ENCODE results near the gene CTDSP2. TPM values are rescaled to one million over a fixed set of nuclear protein-coding genes. Genes with fewer than 3 reads are reported as not detected.
A peak's percentile ranks its signal among the peaks of the same experiment; 100 is the strongest.

CTDSP2 gene
- total RNA-seq, 2 donors from 2014 or later: 170 to 222 TPM

GRCh38 chr12:57845478-57846284 lies 848 bp downstream of the CTDSP2 start:
- ATAC-seq (ENCODE audit: insufficient number of reproducible peaks, low FRiP score, low read depth): peak; percentile 5
- Histone ChIP-seq H3K36me3 (no peaks in the 10 kb centered on the region), H3K27me3 (replicated peaks; ENCODE audit: insufficient read depth) (no peaks in the 10 kb centered on the region), H3K4me3 (peak overlapping the region; percentile 98), H3K27ac (peak overlapping the region; percentile 100), H3K4me1 (ENCODE audit: control insufficient read depth in 1 of 2, low read depth in 2 of 2) (peaks cover 45 to 55% of the 10 kb centered on the region in 2 donors), H3K9me3 (no peaks in the 10 kb centered on the region)
- DNase-seq (ENCODE audit: low spot score): no peak
- TF ChIP-seq CTCF (IDR thresholded peaks at IDR 0.05): no peak

GRCh38 chr12:57844709-57845477 lies 1.6 kb downstream of the CTDSP2 start:
- no peaks in the 10 kb centered on the region for H3K36me3 ChIP-seq
- peak overlapping the region; percentile 100 for H3K27ac ChIP-seq
- peak; percentile 73 for DNase-seq (ENCODE audit: low spot score)
- ATAC-seq (ENCODE audit: insufficient number of reproducible peaks, low FRiP score, low read depth): peak; percentile 46
- H3K4me1 ChIP-seq (ENCODE audit: control insufficient read depth in 1 of 2, low read depth in 2 of 2): peaks cover 49 to 55% of the 10 kb centered on the region in 2 donors
- H3K27me3 ChIP-seq (replicated peaks; ENCODE audit: insufficient read depth): no peaks in the 10 kb centered on the region
- H3K4me3 ChIP-seq: peak overlapping the region; percentile 98
- no peak for TF ChIP-seq CTCF (IDR thresholded peaks at IDR 0.05)
- H3K9me3 ChIP-seq: no peaks in the 10 kb centered on the region

- H3K4me1 ChIP-seq (ENCODE audit: control insufficient read depth in 1 of 2, low read depth in 2 of 2): peaks cover 69 to 71% of the 10 kb centered on the region in 2 donors
- ATAC-seq (ENCODE audit: insufficient number of reproducible peaks, low FRiP score, low read depth): no peak
- no peak for TF ChIP-seq CTCF (IDR thresholded peaks at IDR 0.05)
- DNase-seq (ENCODE audit: low spot score): no peak
- no peaks in the 10 kb centered on the region for H3K9me3 ChIP-seq
- no peaks in the 10 kb centered on the region for H3K27me3 ChIP-seq (replicated peaks; ENCODE audit: insufficient read depth)
- peak overlapping the region; percentile 98 for H3K4me3 ChIP-seq
- peak overlapping the region; percentile 100 for H3K27ac ChIP-seq
- no peaks in the 10 kb centered on the region for H3K36me3 ChIP-seq
Measured at GRCh38 chr12:57842342-57843294, 3.9 kb downstream of the CTDSP2 start.

- H3K27me3 ChIP-seq (replicated peaks; ENCODE audit: insufficient read depth): no peaks in the 10 kb centered on the region
Measured at GRCh38 chr12:57841445-57841844, 5.1 kb downstream of the CTDSP2 start.

More at GRCh38 chr12:57841445-57841844, 5.1 kb downstream of the CTDSP2 start:
- Histone ChIP-seq H3K4me3 (peak overlapping the region; percentile 98), H3K4me1 (ENCODE audit: control insufficient read depth in 1 of 2, low read depth in 2 of 2) (peaks cover 78 to 80% of the 10 kb centered on the region in 2 donors), H3K27ac (peak overlapping the region; percentile 14 to 100), H3K9me3 (no peaks in the 10 kb centered on the region), H3K36me3 (no peaks in the 10 kb centered on the region)
- TF ChIP-seq CTCF (IDR thresholded peaks at IDR 0.05): no peak
- DNase-seq (ENCODE audit: low spot score): no peak
- ATAC-seq (ENCODE audit: insufficient number of reproducible peaks, low FRiP score, low read depth): no peak
